Measurements from ENCODE around the gene ARHGAP8. TPM values are rescaled to one million over a fixed set of nuclear protein-coding genes. Genes with fewer than 3 reads are reported as not detected.

The ARHGAP8 gene
- total RNA-seq, 2 donors from 2014 or later: 2.3 TPM; not detected in 1

DNA sequence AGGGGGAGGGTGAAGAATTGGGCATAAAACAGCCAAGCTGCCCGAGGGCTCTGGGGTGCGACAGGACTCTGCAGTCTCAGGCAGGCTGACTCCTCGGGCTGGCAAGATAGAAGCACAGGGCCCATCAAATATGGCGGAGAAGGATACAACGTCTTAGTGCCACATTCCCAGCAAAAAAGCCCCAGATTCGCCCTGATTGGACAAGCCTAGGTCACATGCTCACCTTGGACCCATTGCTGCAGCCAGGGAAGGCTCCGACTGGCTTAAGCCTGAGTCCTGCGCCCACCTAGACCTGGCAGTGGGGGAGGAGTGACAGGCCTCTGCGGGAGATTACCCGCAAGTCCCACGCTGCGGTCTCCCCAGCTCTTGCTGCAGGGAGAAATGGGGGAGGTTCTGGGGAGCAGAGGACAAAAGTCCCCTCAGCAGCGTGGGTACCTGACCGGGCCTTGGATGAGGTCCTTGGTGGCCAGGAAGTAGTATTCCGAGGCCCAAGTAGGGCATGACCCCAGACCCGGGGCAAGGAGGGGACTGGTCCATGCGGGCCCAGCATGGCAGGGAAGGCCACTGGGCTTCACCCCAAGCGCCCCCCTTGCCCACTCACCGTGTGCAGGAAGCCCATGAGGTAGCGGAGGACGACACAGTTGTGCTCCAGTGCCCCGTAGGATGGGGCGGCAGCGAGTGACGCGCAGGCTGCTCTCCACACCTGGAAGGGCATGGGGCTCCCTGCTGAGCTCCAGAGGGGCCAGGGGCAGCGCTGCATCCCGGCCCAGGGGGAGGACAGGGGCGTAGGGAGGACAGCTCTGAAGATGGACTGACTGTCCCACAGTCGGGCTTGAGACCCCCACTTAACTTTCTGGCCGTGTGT, 113.0 kb downstream of the ARHGAP8 start:
- H3K4me1 Mint-ChIP-seq: no peaks in the 10 kb centered on the region

GRCh38 chr22:44869196-44869595, 116.8 kb downstream of the ARHGAP8 start:
- Mint-ChIP-seq H3K36me3 (ENCODE audit: low read depth) (no peaks in the 10 kb centered on the region), H3K4me3 (no peak overlapping the region), H3K4me1 (no peaks in the 10 kb centered on the region), H3K27me3 (peaks cover 4% of the 10 kb centered on the region), H3K9me3 (peaks cover 3% of the 10 kb centered on the region), H3K27ac (no peak overlapping the region)
- ATAC-seq (replicated peaks): no peak

More for the DNA sequence above, 113.0 kb downstream of the ARHGAP8 start:
- no peak overlapping the region for H3K4me3 Mint-ChIP-seq
- H3K27me3 Mint-ChIP-seq: peaks cover 2% of the 10 kb centered on the region
- no peak for ATAC-seq (replicated peaks)
- H3K27ac Mint-ChIP-seq: no peak overlapping the region
- H3K36me3 Mint-ChIP-seq (ENCODE audit: low read depth): no peaks in the 10 kb centered on the region
- H3K9me3 Mint-ChIP-seq: no peaks in the 10 kb centered on the region

- H3K4me3 Mint-ChIP-seq: no peak overlapping the region
- ATAC-seq (replicated peaks): no peak
- no peaks in the 10 kb centered on the region for H3K4me1 Mint-ChIP-seq
- peaks cover 3% of the 10 kb centered on the region for H3K9me3 Mint-ChIP-seq
- H3K27me3 Mint-ChIP-seq: peaks cover 4% of the 10 kb centered on the region
- no peaks in the 10 kb centered on the region for H3K36me3 Mint-ChIP-seq (ENCODE audit: low read depth)
- no peak overlapping the region for H3K27ac Mint-ChIP-seq
These were observed 117.6 kb downstream of the ARHGAP8 start for GRCh38 chr22:44870021-44870420.

- H3K4me1 Mint-ChIP-seq: no peaks in the 10 kb centered on the region
- H3K27me3 Mint-ChIP-seq: peaks cover 8% of the 10 kb centered on the region
- no peaks in the 10 kb centered on the region for H3K36me3 Mint-ChIP-seq (ENCODE audit: low read depth)
- no peak overlapping the region for H3K27ac Mint-ChIP-seq
- ATAC-seq (replicated peaks): no peak
- H3K4me3 Mint-ChIP-seq: no peak overlapping the region
- peaks cover 3% of the 10 kb centered on the region for H3K9me3 Mint-ChIP-seq
These were observed 119.4 kb downstream of the ARHGAP8 start for GRCh38 chr22:44871782-44872181.

GRCh38 chr22:44876921-44877320, 124.5 kb downstream of the ARHGAP8 start:
- H3K27me3 Mint-ChIP-seq: peaks cover 8% of the 10 kb centered on the region
- no peak overlapping the region for H3K27ac Mint-ChIP-seq
- no peak overlapping the region for H3K4me3 Mint-ChIP-seq
- H3K9me3 Mint-ChIP-seq: no peaks in the 10 kb centered on the region
- no peaks in the 10 kb centered on the region for H3K36me3 Mint-ChIP-seq (ENCODE audit: low read depth)
- no peaks in the 10 kb centered on the region for H3K4me1 Mint-ChIP-seq
- ATAC-seq (replicated peaks): no peak

- Mint-ChIP-seq H3K36me3 (ENCODE audit: low read depth) (no peaks in the 10 kb centered on the region), H3K27ac (no peak overlapping the region), H3K9me3 (no peaks in the 10 kb centered on the region), H3K27me3 (peaks cover 8% of the 10 kb centered on the region), H3K4me1 (no peaks in the 10 kb centered on the region), H3K4me3 (no peak overlapping the region)
- ATAC-seq (replicated peaks): no peak
These were observed 126.3 kb downstream of the ARHGAP8 start for GRCh38 chr22:44878483-44879300.

DNA sequence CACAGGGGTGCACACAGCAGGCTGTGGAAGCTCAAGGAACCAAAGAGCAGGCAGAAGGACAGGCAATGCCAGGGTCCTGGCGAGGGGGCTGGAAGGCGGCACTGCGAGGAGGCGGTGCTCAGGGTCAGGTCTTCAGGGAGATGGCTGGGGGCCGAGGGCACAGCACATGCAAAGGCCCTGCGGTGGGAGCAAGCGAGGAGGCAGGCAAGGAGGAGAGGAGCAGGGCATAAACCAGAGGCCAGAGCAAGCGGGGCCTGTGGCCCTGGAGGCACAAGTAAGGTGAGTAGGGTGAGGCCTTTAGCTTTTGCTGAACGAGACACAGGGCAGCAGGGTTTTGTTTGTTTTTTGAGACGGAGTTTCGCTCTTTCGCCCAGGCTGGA, 126.9 kb downstream of the ARHGAP8 start:
- Mint-ChIP-seq H3K9me3 (no peaks in the 10 kb centered on the region), H3K4me1 (no peaks in the 10 kb centered on the region), H3K27me3 (peaks cover 8% of the 10 kb centered on the region), H3K27ac (no peak overlapping the region), H3K36me3 (ENCODE audit: low read depth) (no peaks in the 10 kb centered on the region), H3K4me3 (no peak overlapping the region)
- ATAC-seq (replicated peaks): no peak

GRCh38 chr22:44880610-44881290, 128.4 kb downstream of the ARHGAP8 start:
- H3K4me1 Mint-ChIP-seq: no peaks in the 10 kb centered on the region
- H3K27me3 Mint-ChIP-seq: peaks cover 8% of the 10 kb centered on the region
- no peaks in the 10 kb centered on the region for H3K9me3 Mint-ChIP-seq
- H3K4me3 Mint-ChIP-seq: no peak overlapping the region
- ATAC-seq (replicated peaks): no peak
- H3K27ac Mint-ChIP-seq: no peak overlapping the region
- no peaks in the 10 kb centered on the region for H3K36me3 Mint-ChIP-seq (ENCODE audit: low read depth)

DNA sequence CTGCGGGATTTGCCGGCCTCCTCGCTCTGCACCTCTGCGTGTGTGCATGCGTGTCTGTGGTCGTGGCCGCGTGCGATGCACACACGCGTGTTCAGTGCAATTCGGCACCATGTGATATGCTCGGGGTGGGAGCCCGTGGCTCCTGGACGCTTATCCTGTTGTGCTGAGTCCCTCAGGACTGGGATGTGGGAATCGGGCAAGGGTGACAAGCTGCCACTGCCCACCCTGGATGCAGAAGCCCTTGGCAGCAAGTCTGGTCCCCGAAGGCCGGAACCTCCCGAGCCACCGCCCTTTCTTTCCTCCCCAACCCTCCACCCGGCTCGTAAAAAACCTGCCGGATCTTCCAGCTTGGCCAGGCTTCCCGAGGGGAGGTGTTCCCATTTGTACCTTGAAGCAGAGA, 129.2 kb downstream of the ARHGAP8 start:
- Mint-ChIP-seq H3K36me3 (ENCODE audit: low read depth) (no peaks in the 10 kb centered on the region), H3K9me3 (no peaks in the 10 kb centered on the region), H3K4me1 (no peaks in the 10 kb centered on the region), H3K27me3 (peaks cover 8% of the 10 kb centered on the region), H3K27ac (no peak overlapping the region), H3K4me3 (no peak overlapping the region)
- ATAC-seq (replicated peaks): no peak

- Mint-ChIP-seq H3K4me3 (no peak overlapping the region), H3K4me1 (no peaks in the 10 kb centered on the region), H3K9me3 (no peaks in the 10 kb centered on the region), H3K36me3 (ENCODE audit: low read depth) (no peaks in the 10 kb centered on the region), H3K27ac (no peak overlapping the region), H3K27me3 (peaks cover 7% of the 10 kb centered on the region)
- no peak for ATAC-seq (replicated peaks)
These were observed 130.0 kb downstream of the ARHGAP8 start for GRCh38 chr22:44882226-44882905.

DNA sequence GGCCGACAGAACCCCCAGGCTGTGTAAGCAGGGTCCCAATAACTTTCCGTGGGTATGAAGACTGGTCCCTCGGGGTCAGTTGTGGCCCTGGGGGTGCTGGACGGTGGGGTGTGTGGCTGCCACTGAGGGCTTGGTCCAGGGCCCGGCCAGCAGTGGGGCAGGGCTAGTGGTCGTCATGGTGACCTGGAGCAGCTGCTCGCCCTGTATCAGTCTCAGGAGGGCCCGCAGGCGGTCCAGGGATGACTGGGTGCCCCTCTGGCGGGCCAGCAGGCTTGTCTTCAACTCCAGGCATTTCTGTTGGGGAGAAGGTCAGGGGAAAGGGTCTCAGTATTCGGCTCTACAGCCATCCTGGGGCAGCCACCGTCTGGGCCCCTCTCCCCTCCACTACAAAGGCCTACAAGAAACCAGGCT, 130.6 kb downstream of the ARHGAP8 start:
- Mint-ChIP-seq H3K36me3 (ENCODE audit: low read depth) (no peaks in the 10 kb centered on the region), H3K27ac (no peak overlapping the region), H3K4me3 (no peak overlapping the region), H3K9me3 (no peaks in the 10 kb centered on the region), H3K4me1 (no peaks in the 10 kb centered on the region), H3K27me3 (peaks cover 7% of the 10 kb centered on the region)
- no peak for ATAC-seq (replicated peaks)

DNA sequence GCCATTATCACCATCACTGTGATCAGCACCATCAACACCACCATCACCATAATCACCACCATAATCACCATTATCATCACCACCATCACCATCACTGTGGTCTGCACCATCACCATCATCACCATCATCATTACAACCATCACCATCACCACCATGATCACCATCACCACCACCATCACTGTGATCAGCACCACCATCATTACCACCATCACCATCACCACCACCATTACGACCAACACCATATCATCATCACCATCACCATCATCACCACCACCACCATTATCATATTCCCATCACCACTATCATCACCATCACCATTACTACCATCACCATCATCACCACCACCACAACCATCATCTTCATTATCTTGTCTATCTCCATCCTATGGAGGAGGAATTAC, 132.2 kb downstream of the ARHGAP8 start:
- peaks cover 7% of the 10 kb centered on the region for H3K27me3 Mint-ChIP-seq
- H3K9me3 Mint-ChIP-seq: no peaks in the 10 kb centered on the region
- no peaks in the 10 kb centered on the region for H3K36me3 Mint-ChIP-seq (ENCODE audit: low read depth)
- ATAC-seq (replicated peaks): no peak
- no peak overlapping the region for H3K27ac Mint-ChIP-seq
- H3K4me1 Mint-ChIP-seq: no peaks in the 10 kb centered on the region
- no peak overlapping the region for H3K4me3 Mint-ChIP-seq

DNA sequence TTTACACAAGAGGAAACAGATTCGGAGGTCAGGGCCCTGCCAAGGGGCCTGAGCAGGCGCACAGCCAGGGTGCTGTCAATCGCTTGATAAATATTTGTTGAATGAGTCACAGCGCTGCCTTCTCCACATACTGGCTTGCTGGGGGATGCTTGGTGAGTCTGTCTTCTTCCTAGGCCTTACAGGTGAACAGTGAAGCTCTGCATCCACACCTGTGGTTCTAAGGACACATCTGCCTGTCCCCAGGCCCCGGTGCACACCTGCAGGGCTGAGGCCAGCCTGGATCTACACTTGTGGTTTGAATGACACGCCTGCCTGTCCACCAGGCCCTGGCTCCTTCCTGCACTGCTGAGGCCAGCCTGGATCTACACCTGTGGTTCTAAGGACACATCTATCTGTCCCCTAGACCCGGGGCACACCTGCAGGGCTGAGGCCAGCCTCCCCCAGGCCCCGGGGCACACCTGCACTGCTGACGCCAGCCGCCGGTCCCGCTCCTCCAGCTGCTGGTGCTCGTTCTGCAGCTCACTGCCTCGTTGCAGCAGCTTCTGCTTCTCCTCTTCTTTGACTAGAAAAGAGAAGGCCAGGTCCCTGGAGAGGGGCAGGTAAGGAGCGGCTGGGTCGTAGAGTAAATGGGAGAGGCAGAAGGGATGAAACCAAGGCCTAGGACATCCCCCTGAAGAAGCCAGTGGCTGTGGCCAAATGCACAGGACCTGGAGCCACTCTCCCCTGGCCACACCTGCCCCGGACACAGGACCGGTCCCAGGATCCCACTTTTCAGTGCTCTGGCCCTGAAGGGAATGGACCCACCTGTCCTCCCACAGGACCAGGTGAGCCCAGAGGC, 132.8 kb downstream of the ARHGAP8 start:
- Mint-ChIP-seq H3K4me1 (no peaks in the 10 kb centered on the region), H3K9me3 (no peaks in the 10 kb centered on the region), H3K27ac (no peak overlapping the region), H3K27me3 (peaks cover 3% of the 10 kb centered on the region), H3K36me3 (ENCODE audit: low read depth) (no peaks in the 10 kb centered on the region), H3K4me3 (no peak overlapping the region)
- ATAC-seq (replicated peaks): no peak

All from activated T-helper 17 cell treated with anti-CD3 and anti-CD28 coated beads, Interleukin-2, amount 50 U/mL, for 72 hours (primary cell).